ENCODE results near the gene EML5.
"Not testable (repeated sequence)": the region's sequence is repeated elsewhere in the genome, so short reads cannot be mapped to it uniquely, and the experiment has no call there.

The EML5 gene

DNA sequence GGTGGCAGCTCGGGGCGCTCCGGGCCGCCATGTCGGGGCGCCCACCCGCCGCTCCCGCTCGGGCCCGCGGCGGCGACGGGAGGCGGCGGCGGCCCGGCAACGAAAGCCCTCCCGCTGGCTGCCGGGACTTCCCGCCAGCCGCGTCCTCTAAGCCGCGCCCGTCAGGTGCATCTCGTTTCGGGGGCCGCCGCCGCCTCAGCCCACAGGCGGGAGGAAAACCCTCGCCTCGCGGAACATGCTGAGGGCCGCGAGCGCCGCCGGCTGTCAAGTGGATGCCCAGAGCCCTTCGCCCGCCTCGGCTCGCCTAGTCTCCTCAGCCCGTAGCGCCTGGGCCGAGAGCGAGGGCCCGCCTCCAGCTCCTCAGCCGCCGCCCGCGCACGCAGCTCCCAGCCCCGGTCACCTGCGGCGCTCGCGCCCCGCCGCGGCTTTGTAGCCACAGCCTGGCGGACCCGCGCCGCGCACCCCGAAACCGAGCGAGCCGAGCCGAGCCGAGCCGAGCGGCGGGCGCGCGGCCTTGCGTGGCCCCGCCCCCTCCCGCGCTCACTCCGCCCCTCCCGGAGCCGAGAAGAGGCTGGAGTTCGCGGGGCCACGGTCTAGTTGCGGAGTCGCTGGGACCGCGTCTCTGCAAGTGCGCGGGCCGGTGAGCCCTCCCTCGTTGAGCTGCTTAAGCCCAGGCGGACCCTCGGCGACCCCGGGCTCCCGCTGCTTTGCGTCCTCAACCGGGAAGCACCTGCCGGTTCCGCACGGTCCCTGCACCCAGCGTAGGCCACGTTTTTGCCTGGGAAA is at the start of gene EML5:
Gene EML5, minus strand, starts transcription at position 481 of the 786 bp plus-strand sequence. Its CDS starts 450 bp downstream, at position 31.
- peak; percentile 70 for DNase-seq

DNA sequence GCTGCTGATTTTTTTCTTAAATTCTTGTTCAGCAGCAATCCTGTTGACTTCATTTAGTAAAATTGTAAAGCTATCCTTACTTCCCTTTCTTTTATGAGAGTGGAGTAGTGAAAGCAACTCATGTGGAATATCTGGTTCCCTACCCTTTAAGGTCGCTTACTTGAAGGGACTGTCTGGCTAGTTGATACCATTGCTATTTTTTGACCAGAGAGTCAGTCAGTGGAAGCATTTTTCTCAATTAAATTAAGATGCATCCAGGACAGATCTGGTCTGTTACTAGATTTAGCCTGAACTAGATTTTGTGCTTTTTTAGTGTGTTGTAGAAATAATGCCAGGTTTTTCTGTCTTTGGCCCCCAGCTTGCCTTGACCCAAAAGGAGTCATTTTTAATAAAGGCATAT is 49.7 kb upstream of the EML5 start:
- DNase-seq = no peak

DNA sequence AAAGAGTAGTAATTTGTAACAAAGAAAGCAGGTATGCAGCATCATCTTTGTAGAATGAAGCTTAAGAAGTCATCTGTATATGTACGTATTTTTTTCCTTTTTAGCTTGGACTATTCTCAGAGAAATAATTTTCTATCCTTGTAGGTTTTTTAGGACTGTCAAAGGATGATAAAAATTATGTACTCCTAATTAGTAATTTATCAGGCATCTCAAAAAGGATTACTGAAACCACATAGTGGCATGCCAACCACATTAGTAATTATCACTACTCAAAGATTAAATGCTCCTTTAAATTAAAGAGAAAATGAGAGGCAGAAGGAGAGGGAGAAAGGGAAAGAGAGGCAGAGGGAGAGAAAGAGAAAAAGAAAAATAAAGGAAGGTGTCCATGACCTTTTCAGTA is 49.0 kb upstream of the EML5 start:
- no peak for DNase-seq

DNA sequence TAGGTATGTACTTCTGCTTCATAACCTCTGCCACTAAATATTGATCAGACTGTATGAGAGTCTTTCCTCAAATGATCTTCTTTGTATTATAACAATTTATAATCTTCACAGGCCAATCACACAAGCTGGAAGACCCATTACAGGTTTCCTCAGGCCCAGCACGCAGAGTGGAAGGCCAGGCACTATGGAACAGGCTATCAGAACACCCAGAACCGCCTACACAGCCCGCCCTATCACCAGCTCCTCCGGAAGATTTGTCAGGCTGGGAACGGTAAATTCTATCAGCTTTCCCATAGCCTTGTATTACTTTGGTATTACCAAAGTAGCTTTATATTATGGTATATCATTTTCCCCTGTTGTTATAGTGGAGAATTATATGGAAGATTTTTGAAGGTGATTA is 48.2 kb upstream of the EML5 start:
- no peak for DNase-seq

DNA sequence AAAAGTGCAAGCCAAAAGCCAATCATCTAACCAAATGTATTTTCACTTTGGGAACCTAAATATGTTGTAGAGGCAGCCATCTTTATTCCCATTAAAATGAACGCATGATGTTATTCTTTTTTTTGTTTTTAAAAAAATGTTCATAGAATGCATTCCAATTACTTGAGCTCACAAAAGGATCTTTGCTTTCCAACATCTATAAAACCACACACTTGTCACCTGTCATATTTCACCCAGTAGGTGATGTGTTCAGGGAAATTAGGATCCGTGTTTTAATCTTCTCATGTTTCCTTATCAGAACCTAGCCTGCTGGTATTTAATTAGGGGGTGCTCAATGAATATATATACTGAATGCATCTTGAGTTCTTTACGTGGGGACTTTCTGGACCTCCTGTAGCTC is 45.3 kb upstream of the EML5 start:
- no peak for DNase-seq

DNA sequence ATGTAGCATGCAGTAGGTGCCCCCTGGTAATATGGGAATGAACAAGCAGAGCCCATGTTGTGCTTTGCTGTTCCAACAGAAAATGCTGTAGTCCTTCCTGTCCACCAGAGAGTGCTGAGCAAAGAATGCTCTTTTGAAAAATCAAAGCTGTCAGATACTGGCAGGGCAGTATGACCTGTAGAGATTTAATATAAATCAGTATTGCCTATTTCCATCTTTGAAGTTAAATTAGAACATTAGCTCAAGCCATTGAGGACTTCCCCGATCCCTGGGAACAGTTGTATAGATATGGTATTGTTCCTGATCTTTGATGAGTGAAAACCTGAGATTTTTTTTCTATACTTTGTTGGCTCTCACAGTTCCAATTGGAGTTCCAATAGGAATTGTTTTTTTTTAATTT is 44.7 kb upstream of the EML5 start:
- no peak for DNase-seq

DNA sequence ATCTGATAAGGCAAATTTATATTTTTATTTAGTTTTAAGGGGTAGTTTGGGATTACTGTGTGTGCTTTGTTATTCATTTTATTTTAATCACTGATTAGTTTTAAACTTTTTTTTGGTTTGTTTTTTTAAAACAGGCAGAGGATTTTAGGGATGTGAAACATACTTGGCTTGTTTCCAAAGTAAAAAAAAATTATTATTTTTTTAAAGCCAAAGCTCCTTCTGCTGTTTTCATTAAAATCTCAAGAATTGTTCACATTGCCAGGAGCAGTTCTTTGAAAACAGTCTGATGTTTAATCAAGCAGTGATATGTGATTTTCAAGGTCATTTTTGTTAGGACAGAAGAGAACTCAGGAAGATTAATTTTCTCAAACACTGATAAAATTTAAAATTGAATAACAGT is 42.9 kb upstream of the EML5 start:
- DNase-seq = no peak

DNA sequence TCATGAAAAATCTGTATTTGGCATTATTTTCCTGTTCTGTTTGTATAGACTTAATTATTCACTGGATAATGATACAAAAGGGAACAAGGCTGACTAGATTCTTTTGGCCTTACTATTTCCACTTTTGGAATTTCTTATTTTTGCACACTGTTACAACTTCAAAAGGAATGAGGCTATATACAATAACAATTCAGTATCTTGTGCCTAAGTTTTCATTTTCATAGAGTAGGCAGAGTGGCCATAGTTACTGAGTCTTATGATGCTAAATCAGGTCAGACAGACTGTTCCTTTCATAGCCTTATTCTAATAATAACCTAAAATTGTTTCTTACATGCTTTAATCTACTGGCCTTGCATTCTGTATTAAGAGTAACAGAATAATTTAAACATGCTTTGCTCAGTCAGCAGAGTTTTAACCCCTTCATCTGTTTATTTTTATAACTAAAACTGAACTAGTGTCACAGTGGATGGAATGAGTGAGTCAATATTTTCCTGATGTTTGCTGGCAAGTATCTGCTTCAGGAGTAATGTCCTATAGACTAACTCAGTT is 42.2 kb upstream of the EML5 start:
- DNase-seq = no peak

DNA sequence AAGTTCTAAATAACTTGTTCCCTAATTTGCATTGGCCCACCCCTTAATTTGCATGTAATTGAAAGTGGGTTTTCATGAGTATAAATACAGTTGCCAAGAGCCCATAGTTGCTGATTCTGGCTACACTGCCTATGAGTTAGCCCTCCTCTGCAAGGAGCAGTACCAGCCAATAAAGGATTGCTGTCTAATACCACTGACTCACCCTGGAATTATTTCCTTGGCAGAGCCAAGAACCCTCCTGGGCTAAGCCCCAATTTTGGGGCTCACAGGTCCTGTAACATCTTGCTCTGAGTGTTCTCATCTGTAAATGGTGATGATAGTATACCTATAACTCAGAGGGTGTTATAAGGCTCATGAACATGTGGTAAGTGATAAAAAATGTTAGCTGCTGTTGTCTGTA is 38.5 kb upstream of the EML5 start:
- DNase-seq = no peak

DNA sequence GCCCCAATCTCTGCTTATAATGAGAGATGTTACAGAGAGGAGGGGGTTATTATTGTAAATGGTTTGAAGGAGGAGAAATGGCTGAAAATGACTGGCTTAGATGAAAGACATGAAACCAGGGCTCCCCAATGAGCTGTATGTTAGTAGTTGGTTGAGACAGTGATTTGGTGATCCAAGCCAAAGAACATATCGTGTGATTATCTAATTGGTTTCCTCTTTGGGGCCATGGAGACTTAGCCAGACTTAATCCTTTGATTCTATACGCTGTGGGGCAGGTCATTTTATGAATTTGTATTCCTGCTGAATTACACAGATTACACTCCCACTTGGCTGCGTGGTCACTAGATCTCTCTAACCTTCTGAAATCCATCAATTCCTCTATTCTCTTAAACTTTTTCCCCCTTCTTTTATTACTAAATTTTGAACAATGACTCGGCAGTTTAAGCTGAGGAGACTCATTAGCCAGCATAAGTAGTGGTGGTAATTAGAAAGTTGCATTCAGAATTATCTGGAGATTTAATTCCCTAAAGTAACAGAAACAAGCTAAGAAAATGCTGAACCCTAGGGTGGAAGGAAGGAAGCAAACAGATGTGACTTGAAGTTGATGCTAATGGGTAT is 37.0 kb upstream of the EML5 start:
- DNase-seq = no peak

DNA sequence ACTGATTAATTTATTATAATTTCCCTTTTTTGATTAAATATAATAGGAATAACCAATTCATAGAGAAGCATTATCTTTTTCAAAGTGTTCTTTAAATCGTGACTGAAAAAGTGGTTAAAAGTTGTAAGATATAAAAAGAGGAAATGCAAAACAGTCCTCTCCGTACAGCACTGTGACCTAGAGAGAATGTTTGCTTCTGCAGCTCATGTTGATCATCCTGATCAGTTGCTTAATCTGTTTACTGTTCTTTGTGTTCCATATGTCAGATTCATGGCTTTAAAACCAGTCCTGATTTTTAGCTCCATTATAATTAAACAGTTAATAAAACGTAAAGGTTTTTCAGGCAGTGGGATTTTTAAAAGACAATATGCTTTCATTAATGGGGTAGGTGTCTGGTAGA is 36.4 kb upstream of the EML5 start:
- DNase-seq = no peak

DNA sequence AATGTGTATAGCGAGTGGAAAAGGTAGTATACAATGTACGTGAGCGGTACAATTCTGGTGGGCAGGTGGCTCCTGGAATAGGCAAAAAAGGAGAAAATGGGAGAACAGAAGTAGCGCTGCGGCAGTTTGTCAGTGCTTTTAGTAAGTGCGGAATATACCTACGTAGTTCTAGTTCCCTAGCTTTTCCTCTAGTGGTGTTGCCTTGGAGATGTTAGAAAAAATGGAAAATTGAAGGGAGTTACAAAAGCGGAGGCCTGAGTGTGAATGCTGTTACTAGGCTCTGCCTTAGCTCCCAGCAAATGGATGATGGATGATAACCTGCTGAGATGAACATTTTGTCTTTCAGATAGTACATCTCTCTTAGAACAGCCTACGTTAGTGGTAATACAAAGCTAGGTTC is 32.8 kb upstream of the EML5 start:
- no peak for DNase-seq

DNA sequence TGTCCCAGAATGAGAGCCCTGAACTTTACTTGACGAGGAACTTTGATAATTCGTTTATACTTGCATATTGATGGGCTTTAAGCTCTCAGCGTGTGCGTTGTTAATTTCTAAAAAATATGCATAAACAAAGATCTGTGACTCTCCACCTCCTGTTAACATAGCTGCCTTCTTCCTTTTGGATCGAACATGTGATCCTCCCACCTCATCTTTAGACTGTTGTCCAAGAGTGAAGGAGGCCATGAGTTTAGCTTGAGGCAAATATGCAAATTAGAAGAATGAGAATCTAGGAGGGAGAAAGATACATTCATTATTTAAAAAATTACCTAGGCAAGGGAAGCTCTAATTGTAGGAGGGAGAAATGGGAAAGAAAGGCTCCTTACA is 32.3 kb upstream of the EML5 start:
- no peak for DNase-seq

DNA sequence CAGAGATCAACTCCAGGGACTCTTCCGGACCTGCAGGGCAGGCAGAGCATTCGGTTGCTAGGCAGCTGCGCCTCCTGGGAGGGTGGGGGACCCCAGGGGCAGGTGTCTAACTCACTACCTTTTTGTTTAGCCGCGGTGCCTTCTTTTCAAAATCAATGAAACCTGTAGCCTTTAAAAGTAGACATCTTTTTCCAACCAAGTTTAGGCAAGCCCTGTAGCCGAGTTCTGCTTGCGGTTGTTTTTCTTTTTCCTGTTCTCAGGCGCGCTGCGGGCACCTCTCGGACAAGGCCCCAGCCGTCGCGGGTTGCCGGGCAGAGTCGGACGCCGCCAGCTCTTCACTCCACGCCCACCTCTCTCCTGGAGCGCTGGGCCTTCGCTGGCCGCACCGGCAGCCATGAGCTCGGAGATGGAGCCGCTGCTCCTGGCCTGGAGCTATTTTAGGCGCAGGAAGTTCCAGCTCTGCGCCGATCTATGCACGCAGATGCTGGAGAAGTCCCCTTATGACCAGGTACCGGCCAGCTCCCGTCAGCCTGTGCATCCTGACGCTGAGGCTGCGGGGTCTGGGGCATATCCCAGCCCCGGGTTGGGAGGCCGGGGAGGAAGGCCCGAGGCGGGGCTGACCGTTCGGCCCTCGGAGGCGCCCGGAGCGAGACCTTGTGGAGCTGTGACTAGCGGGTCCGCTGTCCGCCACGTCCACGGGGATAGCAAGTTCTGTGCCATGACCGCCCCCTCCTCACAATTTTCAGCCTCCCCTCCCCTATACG is 31.7 kb upstream of the EML5 start, which contains the start of gene TTC8:
Gene TTC8, plus strand, starts transcription at position 338 of the 764 bp plus-strand sequence. Its CDS starts 57 bp downstream, at position 395.
- DNase-seq = peak; percentile 67

DNA sequence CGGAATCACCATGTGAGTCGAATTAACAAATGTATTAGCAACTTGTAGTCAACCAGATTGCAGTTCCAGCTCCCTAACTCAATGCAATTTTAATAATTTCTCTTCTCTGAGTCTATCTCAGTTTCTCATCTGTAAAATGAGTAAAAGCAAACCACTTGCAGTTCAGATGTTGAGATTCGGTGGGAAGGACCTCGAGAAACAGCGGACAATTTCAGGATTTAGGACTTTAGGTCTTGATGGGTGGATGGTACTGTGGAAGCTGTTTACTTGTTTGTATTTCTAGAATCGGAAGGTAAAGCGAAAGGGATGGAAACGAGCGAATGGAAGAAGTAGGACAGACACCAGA is 31.2 kb upstream of the EML5 start:
- DNase-seq = no peak

DNA sequence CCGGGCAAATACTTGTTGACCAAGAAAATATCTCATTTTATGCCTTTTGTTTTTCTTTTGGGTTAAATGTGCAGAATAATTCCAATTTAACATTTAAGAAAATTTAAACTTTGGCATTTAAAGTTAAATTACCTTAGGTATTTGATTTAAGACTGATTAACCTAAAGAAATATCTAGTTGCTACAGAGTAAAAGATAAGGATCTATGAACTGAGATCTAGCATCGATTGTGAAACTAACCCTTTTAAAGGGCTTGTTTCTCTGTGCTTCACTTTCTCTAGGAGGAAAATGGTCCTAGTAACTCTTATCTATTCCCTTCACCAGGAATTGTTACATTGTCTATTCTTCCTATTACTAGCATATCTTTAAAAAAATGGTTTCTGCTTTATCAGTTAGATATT is 29.1 kb upstream of the EML5 start:
- DNase-seq = no peak

DNA sequence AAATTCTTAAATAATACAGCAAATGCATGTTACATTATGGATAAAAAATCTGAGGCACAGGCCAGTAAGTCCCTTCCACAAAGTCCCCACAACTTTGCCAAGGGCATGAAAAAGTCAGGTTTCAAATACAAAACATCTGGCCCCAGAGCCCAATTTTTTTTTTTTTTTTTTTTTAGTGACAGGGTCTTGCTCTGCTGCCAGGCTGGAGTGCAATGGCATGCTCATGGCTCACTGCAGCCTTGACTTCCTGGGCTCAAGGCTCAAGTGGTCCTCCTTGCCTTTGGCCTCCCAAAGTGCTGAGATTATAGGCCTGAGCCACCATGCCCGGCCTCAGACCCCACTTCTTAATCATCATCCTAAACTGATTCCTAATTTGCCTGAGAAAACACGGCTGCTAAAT is 28.6 kb upstream of the EML5 start:
- no peak for DNase-seq

DNA sequence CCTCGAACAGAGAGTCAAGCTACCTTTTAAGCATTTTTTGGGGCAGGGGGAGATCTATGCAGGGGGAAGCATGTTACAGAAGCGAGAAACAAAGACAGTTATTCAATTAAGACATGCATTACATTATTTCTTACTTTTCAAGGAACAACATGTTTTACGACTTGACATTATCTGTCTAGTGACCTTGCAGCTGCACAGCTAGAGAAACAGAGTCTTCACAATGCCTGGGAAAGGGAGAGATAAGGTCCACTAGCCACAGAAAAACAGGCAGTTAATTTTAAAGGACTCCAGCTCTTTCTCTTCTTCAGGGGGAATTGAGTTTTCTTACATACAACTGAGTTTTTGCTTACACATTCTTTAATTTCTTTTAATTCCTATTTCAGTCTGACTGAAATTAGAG is 26.9 kb upstream of the EML5 start:
- DNase-seq = not testable (repeated sequence)

DNA sequence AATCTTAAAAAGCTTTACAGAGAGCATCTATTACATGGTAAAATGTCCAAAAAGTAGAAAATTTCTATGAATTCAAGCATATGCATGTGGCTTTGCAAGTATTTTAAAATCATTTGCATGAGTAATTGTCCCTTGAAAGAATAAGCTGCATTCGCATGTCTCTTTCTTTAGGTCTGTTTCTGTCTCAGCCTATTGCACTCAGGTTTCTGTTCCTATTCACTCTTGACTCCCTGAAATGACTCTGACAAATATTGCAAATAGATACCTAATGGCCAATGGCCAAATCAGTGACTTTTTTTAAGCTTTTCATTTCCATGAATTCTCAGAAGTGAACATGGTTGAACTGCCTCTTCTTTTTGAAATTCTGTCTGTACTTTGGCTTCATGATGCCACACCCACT is 25.3 kb upstream of the EML5 start:
- DNase-seq = no peak

DNA sequence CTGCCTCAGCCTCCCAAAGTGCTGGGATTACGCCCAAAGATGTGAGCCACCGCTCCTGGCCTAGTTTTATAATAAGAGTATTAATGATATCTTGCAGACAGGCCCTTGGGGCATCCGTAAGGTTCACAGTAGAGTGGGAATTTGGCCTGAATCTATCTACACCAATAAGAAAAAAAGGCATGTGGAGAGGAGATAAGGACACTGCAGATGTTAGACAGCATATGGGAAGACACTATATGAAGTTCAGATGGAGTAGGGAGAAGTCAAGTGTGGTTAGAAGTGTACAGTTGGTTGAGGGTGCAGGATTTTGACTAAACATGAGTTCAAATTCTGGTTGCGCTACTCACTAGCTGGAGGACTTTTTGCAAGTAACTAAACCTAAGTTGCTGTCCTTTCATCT is 23.2 kb upstream of the EML5 start:
- DNase-seq = no peak

DNA sequence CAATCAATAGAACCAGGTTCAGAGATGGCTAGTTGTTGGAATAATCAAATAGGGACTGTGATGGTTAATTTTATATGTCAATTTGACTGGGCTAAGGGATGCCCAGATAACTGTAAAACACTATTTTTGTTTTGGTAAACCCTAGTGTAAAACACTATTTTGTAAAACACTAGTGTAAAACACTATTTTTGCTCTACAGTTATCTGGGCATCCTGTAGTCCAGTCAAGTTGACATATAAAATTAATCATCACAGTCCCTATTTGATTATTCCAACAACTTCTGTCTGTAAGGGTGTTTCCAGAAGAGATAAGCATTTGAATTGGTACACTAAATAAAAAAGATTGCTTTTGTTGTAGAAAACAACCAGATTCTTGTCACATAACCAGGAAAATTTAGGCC is 15.6 kb upstream of the EML5 start:
- no peak for DNase-seq

DNA sequence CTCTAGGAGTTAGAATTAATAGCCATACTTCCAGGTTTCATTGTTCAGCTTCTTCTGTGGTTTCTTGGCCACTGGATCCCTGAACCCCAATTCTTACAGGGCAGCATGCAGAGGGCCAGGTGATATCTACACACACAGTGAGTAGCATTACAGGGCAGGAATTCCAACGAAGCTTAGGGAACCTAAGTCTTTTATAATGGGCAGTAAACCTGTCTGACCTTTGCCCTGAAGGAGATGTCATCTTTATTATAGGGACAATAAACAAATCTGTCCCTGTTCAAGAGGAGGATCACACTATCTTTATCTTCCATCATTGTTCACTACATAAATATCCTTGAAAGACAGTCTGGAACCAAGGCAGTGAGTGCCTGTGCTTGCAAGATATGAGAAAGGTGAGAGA is 11.7 kb upstream of the EML5 start:
- DNase-seq = no peak

DNA sequence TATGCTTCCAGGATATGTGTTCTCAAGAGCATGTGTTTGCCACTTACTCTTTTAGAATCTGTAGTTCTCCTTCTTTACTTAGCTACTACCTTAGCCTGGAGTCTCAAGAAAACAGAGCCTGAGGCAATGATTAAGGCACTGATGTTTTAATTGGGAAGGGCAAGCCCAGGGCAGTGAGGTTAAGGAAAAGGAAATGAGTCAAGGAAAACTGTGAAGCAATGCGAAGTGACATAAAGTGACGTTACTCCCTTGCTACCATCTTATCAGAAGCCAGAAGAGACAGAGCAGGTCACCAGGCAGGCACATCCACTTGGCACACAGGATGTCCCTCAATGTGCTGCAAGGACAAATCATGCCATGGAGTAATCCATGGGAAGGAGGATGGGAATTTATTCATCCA is 11.3 kb upstream of the EML5 start:
- DNase-seq = no peak

DNA sequence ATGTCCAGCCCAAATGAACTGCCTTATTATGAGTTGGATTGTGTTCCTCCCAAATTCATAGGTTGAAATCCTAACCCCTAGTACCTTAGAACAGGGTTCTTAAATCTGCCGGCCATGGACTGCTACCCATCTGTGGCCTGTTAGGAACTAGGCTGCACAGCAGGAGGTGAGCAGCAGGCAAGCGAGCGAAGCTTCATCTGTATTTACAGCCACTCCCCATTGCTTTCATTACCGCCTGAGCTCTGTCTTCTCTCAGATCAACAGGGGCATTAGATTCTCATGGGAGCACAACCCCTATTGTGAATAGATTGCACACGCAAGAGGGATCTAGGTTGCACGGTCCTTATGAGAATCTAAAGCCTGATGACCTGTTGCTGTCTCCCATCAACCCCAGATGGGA is 9.8 kb upstream of the EML5 start:
- no peak for DNase-seq

Measured in activated T-cell treated with anti-CD3 and anti-CD28 coated beads for 4 hours (primary cell).